ENCODE results near the gene ERC2.

ERC2 gene

DNA sequence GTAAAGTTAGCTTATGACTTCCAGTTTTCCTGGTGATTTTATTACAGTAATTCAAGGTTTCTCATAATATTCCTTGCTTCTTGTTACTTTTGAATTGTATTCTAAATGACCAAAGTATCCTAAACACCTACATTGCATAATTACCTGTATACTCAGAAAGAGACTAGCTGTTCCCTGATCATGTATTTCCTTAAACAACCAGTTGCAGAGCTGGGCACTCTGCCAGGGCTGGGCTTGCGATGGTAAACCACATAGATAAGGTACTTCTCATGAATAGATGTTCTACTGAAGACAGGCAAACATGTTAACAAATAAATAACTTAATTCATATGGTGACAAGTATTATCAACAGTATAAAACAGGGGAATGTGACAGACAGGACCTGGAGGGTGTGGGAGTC is 838.8 kb downstream of the ERC2 start:
- DNase-seq = no peak

DNA sequence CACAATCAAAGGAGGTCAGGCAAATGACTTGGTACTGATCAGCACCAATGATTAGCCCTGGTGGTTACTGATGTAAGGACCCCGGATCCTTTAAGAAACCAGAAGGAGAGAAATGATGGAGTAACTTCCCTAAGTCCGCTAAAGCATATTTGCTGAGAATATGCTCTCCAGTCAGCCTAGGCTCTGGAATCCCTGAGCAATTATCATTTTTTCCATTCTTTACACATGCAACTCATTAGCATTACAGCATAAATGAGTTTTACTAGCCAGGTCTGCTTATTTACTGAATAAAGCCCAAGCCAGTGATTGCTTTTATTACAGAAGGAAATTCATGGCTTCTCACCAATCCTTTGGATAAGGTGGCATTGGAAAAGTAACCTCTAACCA is 842.0 kb downstream of the ERC2 start:
- DNase-seq = no peak

- no peak for DNase-seq
These were observed 844.0 kb downstream of the ERC2 start for GRCh38 chr3:55624238-55624637.

- DNase-seq = no peak
These were observed 844.5 kb downstream of the ERC2 start for GRCh38 chr3:55623786-55624185.

DNA sequence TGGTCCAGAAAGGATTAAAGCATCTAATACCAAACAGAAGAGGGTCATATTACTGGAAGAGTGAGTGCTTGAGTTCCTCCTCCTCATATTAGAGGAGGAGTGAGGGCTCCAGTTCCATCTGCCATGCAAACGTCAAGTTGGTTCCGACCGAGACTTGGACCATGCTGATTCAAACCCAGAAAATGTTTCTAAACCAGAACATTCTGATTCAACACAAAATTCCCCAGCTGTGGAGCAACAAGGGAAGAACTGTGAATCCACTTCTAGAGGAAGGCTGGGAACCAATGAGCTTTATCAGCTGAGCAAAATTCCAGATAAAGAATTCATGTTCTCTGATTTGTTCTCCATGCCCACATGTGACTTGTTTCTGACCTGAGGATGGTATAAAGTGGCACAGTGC is 845.5 kb downstream of the ERC2 start:
- no peak for DNase-seq

DNA sequence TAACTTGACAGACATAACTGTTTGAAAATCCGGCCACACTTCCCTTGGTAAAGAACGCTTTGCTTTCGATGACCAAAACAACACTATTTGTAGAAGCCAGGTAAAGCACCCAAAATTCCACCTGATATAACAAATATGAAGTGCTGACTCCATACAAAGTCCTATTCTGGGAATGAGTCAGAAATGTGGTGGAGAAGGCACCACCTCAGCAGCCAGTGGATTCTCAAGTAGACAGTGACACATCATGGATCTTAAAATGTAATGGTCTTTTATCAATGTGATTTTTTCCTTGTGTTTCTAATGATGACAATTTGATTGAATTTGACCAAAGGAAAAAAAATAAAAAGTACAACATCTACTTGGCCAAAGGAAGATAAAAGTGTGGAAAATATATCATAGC is 846.2 kb downstream of the ERC2 start:
- no peak for DNase-seq

GRCh38 chr3:55621648-55622047 is 846.6 kb downstream of the ERC2 start:
- DNase-seq = no peak

GRCh38 chr3:55621026-55621422 is 847.2 kb downstream of the ERC2 start:
- DNase-seq = no peak

- no peak for DNase-seq
These were observed 847.8 kb downstream of the ERC2 start for GRCh38 chr3:55620351-55621025.

GRCh38 chr3:55619046-55619808 is 849.0 kb downstream of the ERC2 start:
- no peak for DNase-seq

GRCh38 chr3:55617385-55617784 is 850.9 kb downstream of the ERC2 start:
- DNase-seq = no peak

DNA sequence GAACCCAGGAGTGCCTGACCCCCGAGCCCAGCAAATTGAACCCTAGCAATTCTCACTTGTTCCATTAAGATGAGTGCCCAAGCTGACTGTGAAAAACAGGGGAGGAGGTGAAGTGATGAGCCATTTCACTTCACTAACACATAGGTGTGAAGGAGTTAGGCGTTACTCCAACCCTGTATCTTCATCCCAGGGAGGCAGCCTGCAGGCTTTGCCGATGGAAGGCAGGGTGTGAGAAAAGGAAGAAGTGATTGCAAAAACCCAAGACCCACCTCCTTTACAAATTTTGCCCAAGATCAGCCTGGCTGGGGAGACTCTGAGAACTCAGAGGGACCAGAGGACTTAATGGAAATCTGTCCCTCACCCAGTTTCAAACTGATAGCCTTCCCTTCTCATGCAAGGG is 851.5 kb downstream of the ERC2 start:
- DNase-seq = no peak

DNA sequence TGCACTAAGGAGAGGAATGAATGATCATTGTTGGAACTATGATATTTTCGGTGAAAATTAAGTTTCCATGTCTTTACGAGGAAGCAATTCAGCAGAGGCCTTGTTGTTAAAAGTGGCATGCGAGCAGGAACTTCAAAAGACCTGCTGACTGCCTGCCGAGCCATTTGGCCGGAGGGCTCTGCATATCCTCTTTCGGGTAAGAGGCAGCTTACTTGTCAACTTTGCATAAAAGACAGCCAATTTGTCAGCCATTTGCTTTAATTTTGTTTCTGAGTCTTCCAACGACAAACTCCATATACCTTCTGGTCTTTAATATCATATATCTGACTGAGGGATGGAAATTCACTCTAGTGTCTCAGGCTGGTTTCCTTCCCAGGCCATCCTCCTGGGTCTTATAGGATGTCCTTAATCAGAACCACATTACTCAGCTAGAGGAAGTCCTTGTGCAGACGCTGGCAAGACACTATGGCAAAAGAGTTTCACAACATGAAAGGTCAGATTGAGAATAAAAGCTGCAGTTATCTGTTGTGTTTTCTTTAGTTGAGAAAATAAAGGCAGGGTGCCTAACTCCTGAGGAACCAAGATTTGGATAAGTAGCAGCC is 852.5 kb downstream of the ERC2 start:
- no peak for DNase-seq

GRCh38 chr3:55615039-55615693 is 853.1 kb downstream of the ERC2 start:
- no peak for DNase-seq

DNA sequence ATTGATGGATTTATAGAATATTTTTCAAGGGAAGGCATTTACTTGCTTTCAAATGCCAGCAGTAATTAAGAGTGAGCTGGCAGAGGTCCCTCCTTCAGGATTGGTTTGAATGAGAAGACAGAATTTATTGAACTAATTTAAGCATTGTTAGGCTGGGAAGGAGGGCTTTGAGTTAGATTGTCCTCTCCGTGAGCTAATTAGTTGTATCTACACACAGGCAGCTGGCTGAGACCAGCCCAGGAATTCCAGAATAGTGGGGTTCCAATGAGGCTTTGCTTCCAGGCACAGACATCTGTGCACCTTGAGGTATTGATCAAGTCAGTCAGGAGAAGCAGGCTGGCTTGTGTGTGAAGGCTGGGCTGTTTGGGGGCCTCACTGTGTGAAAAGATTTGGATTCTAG is 857.1 kb downstream of the ERC2 start:
- DNase-seq = no peak

DNA sequence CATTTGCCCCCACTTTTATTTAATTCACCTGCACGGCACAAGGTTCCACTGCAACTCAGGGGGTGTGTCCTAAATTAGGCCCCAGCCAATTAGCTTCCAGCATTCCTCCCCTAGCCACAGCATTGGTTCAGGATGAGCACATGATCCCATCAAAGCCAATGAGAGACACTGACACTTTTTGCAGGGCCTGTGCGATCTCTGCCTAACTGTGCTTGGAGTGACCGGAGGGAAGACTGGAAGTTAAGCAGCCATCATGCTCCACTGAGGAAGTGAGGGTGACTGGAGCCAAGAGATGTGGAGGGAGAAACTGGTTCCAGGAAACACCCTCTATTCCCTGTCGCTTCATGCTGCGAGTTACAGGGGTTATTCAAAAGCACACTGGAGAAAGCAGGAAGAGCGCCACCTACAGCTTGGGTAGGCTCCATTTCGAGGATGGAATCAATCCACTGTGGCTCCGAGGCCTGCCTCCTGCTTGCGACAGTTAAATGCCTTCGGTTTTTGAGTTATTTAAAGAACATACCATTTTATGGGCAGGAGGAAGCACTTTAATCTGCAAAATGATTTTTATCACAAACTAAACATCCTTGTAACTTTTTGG is 858.9 kb downstream of the ERC2 start:
- no peak for DNase-seq

GRCh38 chr3:55608301-55608937 is 859.8 kb downstream of the ERC2 start:
- no peak for DNase-seq

DNA sequence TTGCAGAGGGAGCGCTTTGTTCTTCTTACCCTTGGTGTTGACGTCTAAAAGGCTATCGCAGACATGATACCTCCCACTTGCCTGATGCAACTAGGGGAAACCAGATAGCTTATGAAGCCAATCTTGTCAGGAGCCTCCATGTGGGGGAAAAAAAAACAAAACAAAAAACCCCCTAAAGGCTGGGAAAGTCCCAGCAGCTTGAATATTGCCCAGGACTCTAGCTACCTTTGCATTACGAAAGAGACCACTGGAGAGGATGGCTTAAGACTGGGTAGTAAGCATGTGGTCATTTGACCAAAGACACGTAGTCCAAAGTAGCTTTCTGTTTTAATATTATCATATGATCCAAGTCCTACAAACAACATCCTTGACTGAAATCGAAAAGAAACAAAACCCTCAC is 860.4 kb downstream of the ERC2 start:
- DNase-seq = no peak

DNA sequence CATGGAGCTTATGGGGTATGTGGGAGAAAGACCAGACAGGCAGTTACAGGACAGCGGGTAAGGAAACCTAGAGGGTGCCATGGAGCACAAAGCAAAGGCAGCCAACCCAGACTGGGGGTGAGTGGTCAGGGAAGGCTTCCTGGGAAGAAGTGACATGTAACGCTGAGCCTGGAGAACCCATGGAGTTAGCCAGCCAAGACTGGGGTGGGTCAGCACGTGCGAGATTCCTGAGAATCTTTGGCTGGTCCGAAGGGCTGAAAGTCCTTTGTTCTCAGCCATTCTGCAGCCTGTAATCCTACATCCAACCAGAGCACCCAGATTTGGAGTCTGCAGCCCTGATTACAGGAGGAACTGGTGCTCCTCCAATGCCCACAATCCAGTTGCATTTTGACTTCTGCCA is 861.1 kb downstream of the ERC2 start:
- no peak for DNase-seq

- no peak for DNase-seq
These were observed 862.6 kb downstream of the ERC2 start for GRCh38 chr3:55605443-55606236.

DNA sequence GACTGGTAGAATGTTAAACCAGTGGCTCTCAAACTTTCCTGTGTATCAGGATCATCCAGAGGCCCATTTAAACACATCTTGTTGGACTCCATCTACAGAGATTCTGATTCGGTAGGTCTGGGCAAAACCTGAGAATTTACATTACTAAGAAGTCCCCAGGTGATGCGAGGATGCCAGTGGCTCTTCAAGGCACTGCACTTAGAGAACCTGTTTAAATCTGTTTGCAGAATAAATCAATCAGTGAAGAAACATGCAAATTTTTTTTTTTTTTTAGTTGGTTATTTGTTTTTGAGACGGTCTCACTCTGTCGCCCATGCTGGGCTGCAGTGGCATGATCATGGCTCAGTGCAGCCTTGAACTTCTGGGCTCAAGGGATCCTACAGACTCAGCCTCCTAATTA is 863.4 kb downstream of the ERC2 start:
- no peak for DNase-seq

DNA sequence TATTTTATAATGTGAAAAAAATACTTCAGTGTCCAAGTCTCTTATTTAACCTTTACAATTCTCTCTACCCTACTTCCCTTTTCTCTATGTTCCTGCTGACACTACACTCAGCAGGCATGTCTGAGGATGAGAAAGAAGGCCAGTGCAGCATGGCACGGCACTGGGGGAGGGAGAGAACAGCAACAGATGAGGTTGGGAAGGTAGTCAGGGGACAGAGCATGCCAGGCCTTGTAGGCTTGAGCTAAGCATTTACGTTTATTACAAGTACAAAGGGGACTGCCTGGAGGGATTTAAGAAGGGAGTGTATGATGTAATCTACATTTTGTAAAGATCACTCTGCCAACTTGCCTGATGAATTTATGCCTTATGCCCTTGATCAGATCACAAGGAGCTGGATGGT is 863.9 kb downstream of the ERC2 start:
- DNase-seq = no peak
